ENCODE results near the gene RPL13A. TPM values are rescaled to one million over a fixed set of nuclear protein-coding genes. Genes with fewer than 3 reads are reported as not detected.

RPL13A gene
- total RNA-seq, 1 experiment from 2014 or later, result 1,714 TPM

DNA sequence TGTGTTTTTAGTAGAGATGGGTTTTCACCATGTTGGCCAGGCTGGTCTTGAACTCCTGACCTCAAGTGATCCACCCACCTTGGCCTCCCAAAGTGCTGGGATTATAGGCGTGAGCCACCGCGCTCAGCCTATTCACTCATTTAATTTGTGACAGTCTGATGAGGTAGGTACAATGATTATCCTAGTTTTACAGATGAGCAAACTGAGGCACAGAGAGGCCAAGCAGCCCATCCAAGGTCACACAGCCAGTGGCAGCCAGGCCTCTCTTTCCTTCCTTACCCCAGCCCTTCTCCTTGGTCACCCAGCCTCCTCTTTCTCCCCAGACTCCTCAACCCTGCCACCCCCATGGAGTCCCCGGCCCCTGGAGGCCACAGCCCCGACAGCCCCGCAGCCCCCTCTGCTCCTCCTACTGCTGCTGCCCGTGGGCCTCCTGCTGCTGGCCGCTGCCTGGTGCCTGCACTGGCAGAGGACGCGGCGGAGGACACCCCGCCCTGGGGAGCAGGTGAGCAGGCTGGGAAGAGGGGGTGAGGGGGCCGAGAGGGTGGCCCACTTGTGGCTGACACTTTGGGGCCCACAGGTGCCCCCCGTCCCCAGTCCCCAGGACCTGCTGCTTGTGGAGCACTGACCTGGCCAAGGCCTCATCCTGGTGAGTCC, 7.3 kb upstream of the RPL13A start:
- H3K4me3 ChIP-seq, result no peak overlapping the region
- DNase-seq (ENCODE audit: low read depth in 1 of 2, low spot score in 2 of 2), result no peak

DNA sequence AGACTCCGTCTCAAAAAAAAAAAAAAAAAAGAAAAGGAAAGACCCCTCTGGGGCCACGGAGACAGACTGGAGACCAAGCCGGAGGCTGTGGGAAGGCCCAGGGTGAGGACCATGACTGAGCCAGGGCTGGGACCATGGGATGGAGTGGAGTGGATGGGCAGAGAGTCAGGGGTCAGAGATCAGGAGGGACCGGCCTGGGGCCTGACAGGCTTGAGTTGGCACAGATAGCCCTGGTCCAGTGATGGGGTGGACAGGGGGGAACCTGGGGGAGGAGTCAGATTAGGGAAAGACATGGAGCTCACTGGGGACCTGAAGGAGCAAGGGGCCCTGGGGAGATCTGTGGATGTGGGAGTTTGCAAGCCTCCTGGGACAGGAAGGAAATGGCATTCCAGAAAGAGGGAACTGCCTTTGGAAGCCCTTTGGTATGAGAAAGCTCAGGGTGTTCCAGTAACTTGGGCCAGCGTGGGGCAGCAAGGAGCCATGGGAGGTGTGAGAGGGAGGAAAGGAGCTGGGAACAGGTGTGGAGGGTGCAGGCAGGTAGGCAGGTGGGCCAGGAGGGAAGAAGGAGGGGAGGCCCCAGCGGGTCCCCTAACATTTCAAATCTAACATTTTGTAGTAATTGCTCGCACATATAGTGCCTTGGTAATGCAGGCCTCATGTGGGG, 6.3 kb upstream of the RPL13A start:
- no peak overlapping the region for H3K4me3 ChIP-seq
- H3K4me1 ChIP-seq (replicated peaks), result no peaks in the 10 kb centered on the region
- DNase-seq (ENCODE audit: low read depth in 1 of 2, low spot score in 2 of 2), result no peak
- no peaks in the 10 kb centered on the region for H3K27me3 ChIP-seq (replicated peaks)
- H3K9me3 ChIP-seq (replicated peaks), result no peaks in the 10 kb centered on the region
- H3K36me3 ChIP-seq, result no peaks in the 10 kb centered on the region
- no peak overlapping the region for H3K27ac ChIP-seq

More for the DNA sequence above, 7.3 kb upstream of the RPL13A start:
- Histone ChIP-seq H3K9me3 (replicated peaks) (no peaks in the 10 kb centered on the region), H3K27me3 (replicated peaks) (no peaks in the 10 kb centered on the region), H3K4me1 (replicated peaks) (no peaks in the 10 kb centered on the region), H3K36me3 (no peaks in the 10 kb centered on the region), H3K27ac (no peak overlapping the region)

DNA sequence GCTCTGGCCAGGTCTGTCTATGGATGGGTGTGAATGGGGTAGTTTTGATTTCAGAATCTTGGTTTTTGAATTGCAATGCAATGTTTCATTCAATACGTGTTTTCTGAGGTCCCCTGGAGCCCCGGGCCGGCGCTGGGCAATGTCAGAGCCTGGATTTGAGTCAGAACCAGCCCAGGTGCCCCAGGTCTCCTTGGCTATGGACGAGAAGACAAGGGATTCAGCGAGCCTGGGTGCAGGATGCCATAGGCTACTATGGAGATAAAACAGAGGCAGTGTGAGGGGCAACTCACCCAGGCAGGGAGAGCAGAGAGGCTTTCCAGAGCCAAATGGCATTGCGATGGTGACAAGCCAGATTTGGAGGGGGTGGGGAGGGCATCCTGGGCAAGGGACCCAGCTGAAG, 1.2 kb upstream of the RPL13A start:
- H3K27me3 ChIP-seq (replicated peaks), result no peaks in the 10 kb centered on the region
- DNase-seq (ENCODE audit: low read depth in 1 of 2, low spot score in 2 of 2), result no peak
- H3K27ac ChIP-seq, result no peak overlapping the region
- peaks cover 38% of the 10 kb centered on the region for H3K36me3 ChIP-seq
- H3K4me3 ChIP-seq, result no peak overlapping the region
- H3K4me1 ChIP-seq (replicated peaks), result peaks cover 15% of the 10 kb centered on the region
- no peaks in the 10 kb centered on the region for H3K9me3 ChIP-seq (replicated peaks)

DNA sequence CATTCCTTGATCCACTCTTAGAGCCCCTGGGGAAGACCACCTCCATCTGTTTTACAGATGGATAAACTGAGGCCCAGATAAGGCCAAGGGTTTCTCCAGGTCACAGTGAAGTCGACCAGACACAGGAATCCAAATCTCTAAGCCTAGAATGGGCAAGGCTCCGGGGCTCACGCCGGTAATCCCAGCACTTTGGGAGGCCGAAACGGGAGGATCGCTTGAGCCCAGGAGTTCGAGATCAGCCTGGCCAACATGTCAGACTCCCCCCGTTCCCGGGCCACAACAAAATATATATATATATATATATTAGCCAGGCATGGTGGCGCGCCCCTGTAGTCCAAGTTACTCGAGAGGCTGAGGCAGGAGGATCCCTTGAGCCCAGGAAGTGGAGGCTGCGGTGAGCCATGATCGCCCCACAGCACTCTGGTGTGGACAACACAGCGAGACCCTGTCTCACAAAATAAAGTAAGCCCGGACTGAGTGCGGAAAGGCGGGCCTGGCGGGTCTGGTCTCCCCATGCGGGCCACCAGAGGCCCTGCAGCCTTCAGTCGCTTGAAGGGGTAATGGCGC, 615 bp upstream of the RPL13A start:
- peak overlapping the region; percentile 39 for H3K27ac ChIP-seq

DNA sequence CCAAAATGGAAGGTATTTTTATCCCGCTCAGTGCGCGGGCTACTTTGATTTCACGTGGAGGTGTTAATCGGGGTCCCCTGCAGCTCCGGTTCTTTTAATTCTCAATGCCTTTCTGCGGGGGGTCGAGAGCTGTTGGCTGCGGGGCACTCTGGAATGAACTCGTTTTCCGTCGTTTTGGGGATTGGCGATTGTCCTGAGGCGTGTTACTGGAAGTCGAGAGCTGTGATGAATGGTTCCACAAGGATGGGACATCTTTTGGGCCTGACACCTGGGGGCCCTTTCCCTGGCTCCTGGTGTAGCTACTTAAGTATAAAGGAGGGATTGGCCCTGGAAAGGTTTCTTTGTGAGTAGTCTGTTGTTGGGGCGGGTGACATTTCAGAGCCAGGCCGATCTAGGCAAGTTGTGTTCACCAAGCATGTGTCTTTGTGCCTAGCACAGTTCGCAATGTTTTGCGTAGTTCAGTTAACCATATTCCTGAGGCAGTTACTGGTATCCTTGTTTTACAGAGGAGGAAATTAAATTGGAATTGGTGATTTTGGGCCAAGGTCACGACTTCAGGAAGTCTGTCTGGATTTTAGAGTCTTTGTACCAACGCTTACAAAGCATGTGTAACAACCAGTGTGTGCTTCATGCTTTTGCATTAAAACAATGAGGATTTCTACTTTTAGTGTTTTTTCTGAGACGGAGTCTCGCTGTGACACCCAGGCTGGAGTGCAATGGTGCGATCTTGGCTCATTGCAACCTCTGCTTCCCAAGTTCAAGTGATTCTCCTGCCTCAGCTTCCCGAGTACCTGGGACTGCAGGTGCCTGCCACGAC, 846 bp downstream of the RPL13A start:
- peaks cover 58% of the 10 kb centered on the region for H3K36me3 ChIP-seq
- peaks cover 15% of the 10 kb centered on the region for H3K4me1 ChIP-seq (replicated peaks)
- DNase-seq (ENCODE audit: low read depth in 1 of 2, low spot score in 2 of 2), result peak in 1 of 2 experiments; percentile 38
- H3K27ac ChIP-seq, result peak overlapping the region; percentile 74
- H3K4me3 ChIP-seq, result peak overlapping the region; percentile 72
- H3K9me3 ChIP-seq (replicated peaks), result no peaks in the 10 kb centered on the region
- H3K27me3 ChIP-seq (replicated peaks), result no peaks in the 10 kb centered on the region; the same call in 1 of the 2 replicates

More for the DNA sequence above, 615 bp upstream of the RPL13A start:
- Histone ChIP-seq H3K36me3 (peaks cover 44% of the 10 kb centered on the region), H3K4me3 (no peak overlapping the region), H3K27me3 (replicated peaks) (no peaks in the 10 kb centered on the region), H3K4me1 (replicated peaks) (peaks cover 15% of the 10 kb centered on the region), H3K9me3 (replicated peaks) (no peaks in the 10 kb centered on the region)
- DNase-seq (ENCODE audit: low read depth in 1 of 2, low spot score in 2 of 2), result no peak

DNA sequence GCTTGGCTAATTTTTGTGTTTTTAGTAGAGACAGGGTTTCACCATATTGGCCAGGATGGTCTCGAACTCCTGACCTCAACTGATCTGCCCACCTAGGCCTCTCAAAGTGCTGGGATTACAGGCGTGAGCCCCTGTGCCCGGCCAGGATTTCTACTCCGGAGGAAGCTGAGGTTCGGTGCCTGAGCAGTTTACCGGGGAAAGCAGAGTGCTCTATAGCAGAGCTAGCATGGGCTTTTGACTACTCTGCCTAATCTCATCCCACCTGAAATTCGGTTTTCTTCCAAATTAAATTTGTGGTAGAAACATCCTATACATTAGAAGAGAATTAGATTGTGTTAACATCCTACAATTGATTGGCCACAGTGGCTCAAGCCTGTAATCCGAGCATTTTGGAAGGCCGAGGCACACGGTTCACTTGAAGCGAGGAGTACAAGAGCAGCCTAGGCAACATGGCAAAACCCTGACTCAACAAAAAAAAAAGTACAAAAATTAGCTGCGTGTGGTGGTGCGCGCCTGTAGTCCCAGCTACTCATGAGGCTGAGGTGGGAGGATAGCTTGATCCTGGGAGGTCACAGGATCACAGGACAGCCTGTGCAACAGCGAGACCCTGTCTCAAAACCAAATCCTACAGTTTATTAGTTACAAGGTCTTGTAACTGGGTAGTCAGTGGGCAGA, 1.6 kb downstream of the RPL13A start:
- Histone ChIP-seq H3K27me3 (replicated peaks) (no peaks in the 10 kb centered on the region; the same call in 1 of the 2 replicates), H3K4me3 (peak overlapping the region; percentile 72), H3K4me1 (replicated peaks) (peaks cover 15% of the 10 kb centered on the region), H3K27ac (peak overlapping the region; percentile 74), H3K9me3 (replicated peaks) (no peaks in the 10 kb centered on the region), H3K36me3 (peaks cover 61% of the 10 kb centered on the region)
- DNase-seq (ENCODE audit: low read depth in 1 of 2, low spot score in 2 of 2), result no peak

DNA sequence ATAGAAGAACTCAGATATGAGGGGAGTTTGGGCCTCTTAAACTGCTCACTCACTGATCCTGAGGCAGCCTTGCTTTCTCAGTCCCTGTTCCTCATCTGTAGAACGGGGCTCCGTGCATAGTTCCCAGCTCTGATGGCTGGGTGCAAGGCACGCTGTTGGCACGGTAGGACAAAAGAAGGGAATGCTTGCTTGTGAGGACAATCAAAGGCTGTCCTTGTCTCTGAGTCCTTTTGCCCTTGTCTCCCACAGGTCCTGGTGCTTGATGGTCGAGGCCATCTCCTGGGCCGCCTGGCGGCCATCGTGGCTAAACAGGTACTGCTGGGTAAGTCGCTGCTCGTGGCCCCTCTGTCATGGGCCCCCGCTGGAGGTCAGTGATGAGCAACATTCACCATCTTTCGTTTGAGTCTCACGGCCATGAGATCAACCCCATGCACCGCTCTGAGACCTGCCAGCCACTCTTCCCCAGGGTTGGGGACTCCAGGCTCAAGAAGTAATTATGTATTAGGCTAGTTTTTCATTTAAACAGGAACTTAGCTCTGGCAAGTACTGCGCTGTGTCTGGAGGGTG, 2.3 kb downstream of the RPL13A start:
- DNase-seq (ENCODE audit: low read depth in 1 of 2, low spot score in 2 of 2), result no peak
- H3K4me3 ChIP-seq, result peak overlapping the region; percentile 72
- peak overlapping the region; percentile 74; the same call in 1 of the 2 replicates for H3K27ac ChIP-seq
- no peaks in the 10 kb centered on the region; the same call in 1 of the 2 replicates for H3K27me3 ChIP-seq (replicated peaks)
- H3K36me3 ChIP-seq, result peaks cover 61% of the 10 kb centered on the region
- no peaks in the 10 kb centered on the region for H3K9me3 ChIP-seq (replicated peaks)
- H3K4me1 ChIP-seq (replicated peaks), result peaks cover 15% of the 10 kb centered on the region

DNA sequence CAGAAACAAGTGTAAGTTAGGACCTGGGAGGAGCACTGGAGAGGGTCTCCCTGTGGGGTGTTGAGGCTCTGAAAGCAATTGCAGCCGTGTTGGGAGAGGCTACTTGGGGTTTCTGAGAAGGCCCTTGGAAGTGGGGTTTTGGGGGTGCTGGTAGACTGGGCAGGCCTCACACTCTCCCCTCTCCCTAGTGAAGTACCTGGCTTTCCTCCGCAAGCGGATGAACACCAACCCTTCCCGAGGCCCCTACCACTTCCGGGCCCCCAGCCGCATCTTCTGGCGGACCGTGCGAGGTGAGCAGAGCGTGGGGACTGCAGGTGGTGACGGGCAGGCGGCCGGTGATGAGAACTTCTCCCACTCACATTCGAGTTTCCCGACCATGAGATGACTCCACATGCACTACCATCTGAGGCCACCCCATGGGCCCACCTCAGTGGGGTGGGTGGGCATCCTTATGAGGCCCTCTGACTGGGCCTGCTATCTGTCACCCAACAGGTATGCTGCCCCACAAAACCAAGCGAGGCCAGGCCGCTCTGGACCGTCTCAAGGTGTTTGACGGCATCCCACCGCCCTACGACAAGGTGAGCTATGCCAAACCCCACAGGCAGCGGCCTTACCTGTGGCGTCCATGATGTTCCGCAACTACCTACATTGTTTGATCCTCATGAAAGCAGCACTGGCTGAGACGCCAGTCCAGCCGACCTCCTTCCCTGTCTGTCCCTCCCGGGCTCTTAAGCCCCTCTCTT, 3.0 kb downstream of the RPL13A start:
- H3K36me3 ChIP-seq, result peaks cover 61% of the 10 kb centered on the region
- no peak overlapping the region; the same call in 1 of the 2 replicates for H3K27ac ChIP-seq
- no peak for DNase-seq (ENCODE audit: low read depth in 1 of 2, low spot score in 2 of 2)
- H3K27me3 ChIP-seq (replicated peaks), result no peaks in the 10 kb centered on the region; the same call in 1 of the 2 replicates
- H3K4me3 ChIP-seq, result no peak overlapping the region
- H3K4me1 ChIP-seq (replicated peaks), result peaks cover 17% of the 10 kb centered on the region
- H3K9me3 ChIP-seq (replicated peaks), result no peaks in the 10 kb centered on the region

DNA sequence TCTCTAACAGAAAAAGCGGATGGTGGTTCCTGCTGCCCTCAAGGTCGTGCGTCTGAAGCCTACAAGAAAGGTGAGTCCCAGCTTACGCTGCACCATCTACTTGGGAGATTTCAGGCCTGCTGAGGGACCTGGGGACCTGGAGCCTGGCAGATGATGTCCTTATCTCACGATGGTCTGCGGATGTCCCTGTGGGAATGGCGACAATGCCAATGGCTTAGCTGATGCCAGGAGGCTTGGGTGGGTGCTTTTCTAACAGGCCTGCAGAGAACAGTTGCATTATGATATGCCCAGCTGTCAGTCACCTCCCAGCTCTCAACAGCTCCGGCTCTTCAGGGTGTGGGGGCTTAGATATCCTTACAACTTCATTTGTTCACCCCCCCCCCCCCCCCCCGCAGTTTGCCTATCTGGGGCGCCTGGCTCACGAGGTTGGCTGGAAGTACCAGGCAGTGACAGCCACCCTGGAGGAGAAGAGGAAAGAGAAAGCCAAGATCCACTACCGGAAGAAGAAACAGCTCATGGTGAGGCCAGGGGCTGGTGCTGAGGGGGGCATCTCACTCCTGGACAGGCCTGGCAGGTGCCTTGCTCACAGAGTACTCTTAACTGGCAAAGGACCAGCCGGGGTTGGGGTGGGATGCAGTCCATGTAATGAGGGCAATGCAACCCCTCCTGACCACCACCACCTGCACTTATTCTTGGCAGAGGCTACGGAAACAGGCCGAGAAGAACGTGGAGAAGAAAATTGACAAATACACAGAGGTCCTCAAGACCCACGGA, 3.8 kb downstream of the RPL13A start:
- Histone ChIP-seq H3K4me1 (replicated peaks) (peaks cover 20% of the 10 kb centered on the region), H3K27ac (no peak overlapping the region), H3K36me3 (peaks cover 61% of the 10 kb centered on the region), H3K9me3 (replicated peaks) (no peaks in the 10 kb centered on the region), H3K4me3 (no peak overlapping the region), H3K27me3 (replicated peaks) (no peaks in the 10 kb centered on the region; the same call in 1 of the 2 replicates)
- DNase-seq (ENCODE audit: low read depth in 1 of 2, low spot score in 2 of 2), result no peak

DNA sequence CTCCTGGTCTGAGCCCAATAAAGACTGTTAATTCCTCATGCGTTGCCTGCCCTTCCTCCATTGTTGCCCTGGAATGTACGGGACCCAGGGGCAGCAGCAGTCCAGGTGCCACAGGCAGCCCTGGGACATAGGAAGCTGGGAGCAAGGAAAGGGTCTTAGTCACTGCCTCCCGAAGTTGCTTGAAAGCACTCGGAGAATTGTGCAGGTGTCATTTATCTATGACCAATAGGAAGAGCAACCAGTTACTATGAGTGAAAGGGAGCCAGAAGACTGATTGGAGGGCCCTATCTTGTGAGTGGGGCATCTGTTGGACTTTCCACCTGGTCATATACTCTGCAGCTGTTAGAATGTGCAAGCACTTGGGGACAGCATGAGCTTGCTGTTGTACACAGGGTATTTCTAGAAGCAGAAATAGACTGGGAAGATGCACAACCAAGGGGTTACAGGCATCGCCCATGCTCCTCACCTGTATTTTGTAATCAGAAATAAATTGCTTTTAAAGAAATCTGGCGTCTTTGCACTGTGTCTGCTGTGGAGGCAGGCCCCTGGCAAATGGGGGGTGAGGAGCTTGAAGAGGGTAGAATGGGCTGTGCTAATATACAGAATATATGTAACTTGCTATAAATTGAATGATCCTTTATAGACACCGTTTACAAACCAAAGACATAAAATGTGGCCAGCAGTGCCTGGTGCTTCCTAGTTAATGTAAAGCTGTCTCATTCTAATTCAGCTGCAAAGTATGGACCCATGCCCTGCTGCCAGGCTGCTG, 4.6 kb downstream of the RPL13A start:
- Histone ChIP-seq H3K4me3 (no peak overlapping the region), H3K36me3 (peaks cover 68% of the 10 kb centered on the region), H3K27ac (no peak overlapping the region), H3K4me1 (replicated peaks) (peaks cover 20% of the 10 kb centered on the region), H3K27me3 (replicated peaks) (no peaks in the 10 kb centered on the region; the same call in 1 of the 2 replicates), H3K9me3 (replicated peaks) (no peaks in the 10 kb centered on the region)
- DNase-seq (ENCODE audit: low read depth in 1 of 2, low spot score in 2 of 2), result no peak
